Parathyroid adenoma (tissue), 2 donors: ENCODE measurements around the gene EXOC6.

Source experiments
- H2AFZ ChIP-seq: fragments of 300-600 bp; sonication (generic); one replicate; pipeline ENCODE4 v1.7.0; 2017; ENCODE audit warnings: antibody characterized with exemption, mild to moderate bottlenecking
- H3K27ac ChIP-seq: fragments of 300-600 bp; sonication (generic); one replicate; pipeline ENCODE4 v1.7.0; 2017
- H3K27me3 ChIP-seq: fragments of 300-600 bp; sonication (generic); one replicate; pipeline ENCODE4 v1.7.0; 2017; ENCODE audit warnings: low read length; ENCODE audit not compliant: control insufficient read depth, insufficient read depth
- H3K36me3 ChIP-seq: fragments of 300-600 bp; sonication (generic); one replicate; pipeline ENCODE4 v1.7.0; 2017; ENCODE audit warnings: low read length; ENCODE audit not compliant: control insufficient read depth, insufficient read depth
- H3K4me1 ChIP-seq: fragments of 300-600 bp; sonication (generic); one replicate; pipeline ENCODE4 v1.7.0; 2017; ENCODE audit warnings: control low read depth
- H3K4me2 ChIP-seq: fragments of 300-600 bp; sonication (generic); one replicate; pipeline ENCODE4 v1.7.0; 2017; ENCODE audit warnings: low read length
- H3K4me3 ChIP-seq: fragments of 300-600 bp; sonication (generic); one replicate; pipeline ENCODE4 v1.7.0; 2017; ENCODE audit warnings: low read depth, low read length
- H3K79me2 ChIP-seq: fragments of 300-600 bp; sonication (generic); one replicate; pipeline ENCODE4 v1.7.0; 2017; ENCODE audit warnings: control low read depth
- H3K9ac ChIP-seq: fragments of 300-600 bp; sonication (generic); one replicate; pipeline ENCODE4 v1.7.0; 2017; ENCODE audit warnings: mild to moderate bottlenecking
- H3K9me3 ChIP-seq: fragments of 300-600 bp; sonication (generic); one replicate; pipeline ENCODE4 v1.7.0; 2017; ENCODE audit warnings: low read length; ENCODE audit not compliant: control insufficient read depth
- TF ChIP-seq, protein P1 (sequence below): fragments of 300-600 bp; sonication (generic); IDR thresholded peaks from one replicate; pipeline ENCODE4 v1.7.0; 2017; ENCODE audit warnings: antibody characterized with exemption, mild to moderate bottlenecking
- donor health status: primary hyperparathyroidism.

EXOC6 gene

GRCh38 chr10:92999191-92999590, 150.9 kb downstream of the EXOC6 start:
- no peaks in the 10 kb centered on the region for H3K9me3 ChIP-seq
- H2AFZ ChIP-seq, result no peak overlapping the region
- H3K4me1 ChIP-seq, result no peaks in the 10 kb centered on the region
- TF ChIP-seq, protein P1, sequence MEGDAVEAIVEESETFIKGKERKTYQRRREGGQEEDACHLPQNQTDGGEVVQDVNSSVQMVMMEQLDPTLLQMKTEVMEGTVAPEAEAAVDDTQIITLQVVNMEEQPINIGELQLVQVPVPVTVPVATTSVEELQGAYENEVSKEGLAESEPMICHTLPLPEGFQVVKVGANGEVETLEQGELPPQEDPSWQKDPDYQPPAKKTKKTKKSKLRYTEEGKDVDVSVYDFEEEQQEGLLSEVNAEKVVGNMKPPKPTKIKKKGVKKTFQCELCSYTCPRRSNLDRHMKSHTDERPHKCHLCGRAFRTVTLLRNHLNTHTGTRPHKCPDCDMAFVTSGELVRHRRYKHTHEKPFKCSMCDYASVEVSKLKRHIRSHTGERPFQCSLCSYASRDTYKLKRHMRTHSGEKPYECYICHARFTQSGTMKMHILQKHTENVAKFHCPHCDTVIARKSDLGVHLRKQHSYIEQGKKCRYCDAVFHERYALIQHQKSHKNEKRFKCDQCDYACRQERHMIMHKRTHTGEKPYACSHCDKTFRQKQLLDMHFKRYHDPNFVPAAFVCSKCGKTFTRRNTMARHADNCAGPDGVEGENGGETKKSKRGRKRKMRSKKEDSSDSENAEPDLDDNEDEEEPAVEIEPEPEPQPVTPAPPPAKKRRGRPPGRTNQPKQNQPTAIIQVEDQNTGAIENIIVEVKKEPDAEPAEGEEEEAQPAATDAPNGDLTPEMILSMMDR, result no peak
- H3K9ac ChIP-seq, result no peak overlapping the region
- H3K36me3 ChIP-seq, result no peaks in the 10 kb centered on the region
- no peak overlapping the region for H3K4me3 ChIP-seq
- no peaks in the 10 kb centered on the region for H3K27me3 ChIP-seq
- no peak overlapping the region for H3K4me2 ChIP-seq
- H3K79me2 ChIP-seq, result no peaks in the 10 kb centered on the region
- H3K27ac ChIP-seq, result no peak overlapping the region

GRCh38 chr10:93006435-93007039, 158.2 kb downstream of the EXOC6 start:
- TF ChIP-seq, protein P1, result peak; percentile 43
- Histone ChIP-seq H3K27me3 (no peaks in the 10 kb centered on the region), H3K36me3 (no peaks in the 10 kb centered on the region), H3K9ac (no peak overlapping the region), H3K4me3 (no peak overlapping the region), H3K4me1 (no peaks in the 10 kb centered on the region), H3K27ac (no peak overlapping the region), H3K4me2 (no peak overlapping the region), H3K79me2 (no peaks in the 10 kb centered on the region), H3K9me3 (no peaks in the 10 kb centered on the region), H2AFZ (no peak overlapping the region)

DNA sequence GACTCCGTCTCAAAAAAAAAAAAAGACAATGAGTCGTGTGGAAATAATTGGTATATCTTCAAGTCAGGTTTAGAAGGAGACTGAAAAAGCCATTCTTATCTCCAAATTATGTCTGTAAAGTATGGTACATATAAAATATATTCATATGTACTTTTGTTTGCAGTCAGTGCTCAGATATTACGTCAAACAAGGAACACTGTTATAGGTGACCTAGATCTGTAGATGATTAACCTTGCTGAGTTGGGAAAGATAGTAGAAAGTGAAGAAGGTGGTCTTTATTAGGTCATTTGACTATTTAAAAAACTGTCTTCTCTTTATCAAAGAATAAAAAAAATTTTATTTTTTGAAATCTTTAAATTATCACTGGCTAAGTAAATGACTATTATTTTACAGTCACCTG, 167.4 kb downstream of the EXOC6 start:
- Histone ChIP-seq H3K36me3 (no peaks in the 10 kb centered on the region), H3K4me1 (no peaks in the 10 kb centered on the region), H3K4me2 (no peak overlapping the region), H3K27me3 (no peaks in the 10 kb centered on the region), H3K79me2 (no peaks in the 10 kb centered on the region), H3K9me3 (no peaks in the 10 kb centered on the region), H3K27ac (no peak overlapping the region), H3K9ac (no peak overlapping the region), H2AFZ (no peak overlapping the region), H3K4me3 (no peak overlapping the region)
- TF ChIP-seq, protein P1, result no peak

DNA sequence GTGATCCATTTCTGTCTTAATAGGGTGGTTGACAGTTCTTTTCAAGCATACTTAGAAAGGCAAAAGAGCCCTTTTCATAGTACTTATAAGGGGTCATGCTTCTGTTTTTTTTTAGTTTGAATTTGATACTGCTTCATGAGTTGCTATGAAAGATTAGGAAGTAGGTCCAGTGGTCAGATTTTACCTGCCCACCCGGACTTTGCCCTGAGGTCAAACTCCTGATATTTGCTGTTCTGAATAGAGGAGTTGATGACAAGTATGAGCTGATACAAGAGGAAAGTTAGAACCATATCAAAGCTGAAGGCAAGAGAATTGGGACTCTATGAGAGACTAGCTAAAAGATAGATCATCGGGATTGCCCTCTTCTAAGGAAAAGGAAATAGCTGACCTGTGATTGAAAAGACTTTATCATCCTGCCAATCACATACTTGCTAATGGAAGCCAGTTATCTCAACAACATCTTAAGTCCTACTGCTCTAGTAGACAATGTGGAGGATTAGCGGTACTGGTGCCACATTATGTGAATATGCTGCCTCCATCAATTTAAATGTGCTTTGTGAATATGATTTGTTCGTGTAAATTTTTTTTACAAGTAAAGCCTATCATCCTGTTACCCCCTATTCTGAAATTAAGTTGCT, 174.8 kb downstream of the EXOC6 start:
- no peaks in the 10 kb centered on the region for H3K36me3 ChIP-seq
- H3K4me2 ChIP-seq, result no peak overlapping the region
- H2AFZ ChIP-seq, result no peak overlapping the region
- H3K27ac ChIP-seq, result no peak overlapping the region
- H3K4me3 ChIP-seq, result no peak overlapping the region
- no peaks in the 10 kb centered on the region for H3K79me2 ChIP-seq
- no peaks in the 10 kb centered on the region for H3K9me3 ChIP-seq
- H3K27me3 ChIP-seq, result no peaks in the 10 kb centered on the region
- H3K9ac ChIP-seq, result no peak overlapping the region
- no peaks in the 10 kb centered on the region for H3K4me1 ChIP-seq
- TF ChIP-seq, protein P1, result no peak

DNA sequence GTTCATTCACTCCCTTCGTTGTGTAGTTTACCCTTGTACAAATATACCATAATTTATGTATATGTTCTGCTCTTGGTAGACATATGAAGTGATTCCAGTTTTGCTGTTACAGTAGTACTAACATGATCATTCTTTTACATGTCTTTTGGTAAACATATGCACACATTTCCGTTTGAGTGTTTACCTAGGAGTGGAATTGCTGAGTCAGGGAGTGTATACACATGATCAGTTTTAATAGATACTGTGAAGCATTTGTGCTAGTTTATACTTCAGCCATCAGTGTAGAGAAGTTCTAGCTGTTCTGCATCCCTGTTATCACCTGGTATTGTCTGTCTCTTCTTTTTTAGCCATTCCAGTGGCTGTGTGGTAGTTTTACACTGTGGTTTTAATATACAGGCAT, 177.8 kb downstream of the EXOC6 start:
- TF ChIP-seq, protein P1, result no peak
- H3K4me2 ChIP-seq, result no peak overlapping the region
- no peaks in the 10 kb centered on the region for H3K9me3 ChIP-seq
- no peak overlapping the region for H3K9ac ChIP-seq
- no peaks in the 10 kb centered on the region for H3K4me1 ChIP-seq
- H3K4me3 ChIP-seq, result no peak overlapping the region
- H2AFZ ChIP-seq, result no peak overlapping the region
- H3K79me2 ChIP-seq, result no peaks in the 10 kb centered on the region
- H3K36me3 ChIP-seq, result no peaks in the 10 kb centered on the region
- H3K27me3 ChIP-seq, result no peaks in the 10 kb centered on the region
- no peak overlapping the region for H3K27ac ChIP-seq
